HG03064 (cell line): ENCODE data around the gene TMEM178A.
"Not testable (repeated sequence)": the region's sequence is repeated elsewhere in the genome, so short reads cannot be mapped to it uniquely, and the experiment has no call there.

Experiments
- ATAC-seq: cut with Tn5 transposase; IDR thresholded peaks from one replicate; pipeline ENCODE4 v1.9.1; 2021; ENCODE audit warnings: low read depth; ENCODE audit not compliant: unreplicated experiment

TMEM178A gene

GRCh38 chr2:39665811-39666490, at the start of gene TMEM178A:
Gene TMEM178A, plus strand, starts transcription at chr2:39665917. Its CDS starts 58 bp downstream, at chr2:39665975.
- no peak for ATAC-seq

- no peak for ATAC-seq
Measured at GRCh38 chr2:39618236-39618635, 47.5 kb upstream of the TMEM178A start.

- no peak for ATAC-seq
Measured at GRCh38 chr2:39618736-39619135, 47.0 kb upstream of the TMEM178A start.

- no peak for ATAC-seq
Measured at GRCh38 chr2:39620067-39620466, 45.6 kb upstream of the TMEM178A start.

GRCh38 chr2:39621596-39621995, 44.1 kb upstream of the TMEM178A start:
- no peak for ATAC-seq

GRCh38 chr2:39622860-39623259, 42.9 kb upstream of the TMEM178A start:
- ATAC-seq: no peak

- ATAC-seq: no peak
Measured at GRCh38 chr2:39623917-39624316, 41.8 kb upstream of the TMEM178A start.

GRCh38 chr2:39625193-39625926, 40.4 kb upstream of the TMEM178A start:
- ATAC-seq: no peak

- no peak for ATAC-seq
Measured at GRCh38 chr2:39625927-39626270, 39.8 kb upstream of the TMEM178A start.

- not testable (repeated sequence) for ATAC-seq
Measured at GRCh38 chr2:39628346-39628745, 37.4 kb upstream of the TMEM178A start.

- no peak for ATAC-seq
Measured at GRCh38 chr2:39629646-39630045, 36.1 kb upstream of the TMEM178A start.

GRCh38 chr2:39631256-39631655, 34.5 kb upstream of the TMEM178A start:
- no peak for ATAC-seq

GRCh38 chr2:39631718-39632117, 34.0 kb upstream of the TMEM178A start:
- ATAC-seq: no peak

GRCh38 chr2:39632876-39633275, 32.8 kb upstream of the TMEM178A start:
- no peak for ATAC-seq

GRCh38 chr2:39636306-39636705, 29.4 kb upstream of the TMEM178A start:
- no peak for ATAC-seq

GRCh38 chr2:39638581-39638980, 27.1 kb upstream of the TMEM178A start:
- no peak for ATAC-seq

GRCh38 chr2:39640107-39640506, 25.6 kb upstream of the TMEM178A start:
- ATAC-seq: no peak

- ATAC-seq: no peak
Measured at GRCh38 chr2:39640681-39641080, 25.0 kb upstream of the TMEM178A start.

GRCh38 chr2:39641635-39642034, 24.1 kb upstream of the TMEM178A start:
- ATAC-seq: no peak

- no peak for ATAC-seq
Measured at GRCh38 chr2:39642051-39642718, 23.5 kb upstream of the TMEM178A start.

GRCh38 chr2:39645826-39646225, 19.9 kb upstream of the TMEM178A start:
- no peak for ATAC-seq

GRCh38 chr2:39646267-39646666, 19.4 kb upstream of the TMEM178A start:
- ATAC-seq: no peak
